ENCODE measurements around the gene SMIM28.

The SMIM28 gene

DNA sequence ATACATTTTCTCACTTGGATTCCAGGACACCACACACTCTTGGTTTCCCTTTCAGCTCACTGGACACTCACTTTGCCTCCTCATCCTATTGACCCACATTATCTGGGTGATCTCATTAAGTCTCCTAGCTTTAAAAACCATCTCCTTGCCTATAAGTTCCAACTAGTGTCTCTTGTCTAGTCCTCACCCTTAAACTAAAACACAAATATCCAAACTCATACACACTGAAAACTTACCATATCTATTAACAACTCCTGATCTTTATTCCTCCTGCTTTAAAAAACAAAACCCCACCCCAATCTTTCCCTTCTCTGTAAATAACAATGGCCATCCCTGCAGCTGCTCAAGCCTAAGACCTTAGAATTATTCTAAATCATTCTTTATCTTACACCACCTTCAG, 3.5 kb upstream of the SMIM28 start:
- DNase-seq (ENCODE audit: low read depth, low spot score), result no peak

DNA sequence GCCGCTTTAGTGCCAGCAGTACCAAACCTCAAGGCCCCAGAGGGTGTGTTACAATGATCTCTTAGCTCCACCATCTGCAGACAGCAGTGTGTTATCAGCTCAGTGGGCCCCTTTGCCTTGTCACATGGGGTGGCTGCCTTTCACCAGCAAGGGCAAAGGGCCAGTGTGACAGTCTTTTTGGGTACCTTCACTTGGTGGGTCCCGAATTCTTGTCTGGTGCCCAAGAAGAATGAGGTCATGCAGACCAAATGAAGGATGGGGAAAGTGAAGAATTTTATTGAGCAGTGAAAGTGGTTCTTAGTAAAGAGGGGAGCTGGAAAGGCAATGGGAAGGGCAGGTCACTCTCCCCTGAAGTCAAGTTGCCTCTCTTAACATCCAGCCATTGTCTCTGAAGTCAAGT, 2.9 kb upstream of the SMIM28 start:
- DNase-seq (ENCODE audit: low read depth, low spot score), result no peak

DNA sequence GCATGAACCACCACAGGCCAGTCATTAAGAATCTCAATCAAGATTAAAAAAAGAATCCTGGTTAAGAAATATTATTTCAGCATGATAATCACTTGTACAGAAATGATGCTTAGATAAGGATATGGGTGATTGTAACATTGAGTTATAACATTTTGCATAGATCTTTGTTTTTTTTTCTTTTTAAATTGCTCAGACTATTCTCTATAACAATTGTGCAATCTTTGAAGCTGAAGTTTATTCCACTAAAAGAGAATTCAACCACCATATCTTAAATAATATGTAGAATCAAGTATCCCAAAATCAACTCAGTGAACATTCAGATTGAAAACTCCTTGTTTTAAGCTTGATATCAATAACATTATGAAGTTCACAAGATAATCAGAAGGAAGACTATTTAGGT, 663 bp upstream of the SMIM28 start:
- no peak for DNase-seq (ENCODE audit: low read depth, low spot score)

DNA sequence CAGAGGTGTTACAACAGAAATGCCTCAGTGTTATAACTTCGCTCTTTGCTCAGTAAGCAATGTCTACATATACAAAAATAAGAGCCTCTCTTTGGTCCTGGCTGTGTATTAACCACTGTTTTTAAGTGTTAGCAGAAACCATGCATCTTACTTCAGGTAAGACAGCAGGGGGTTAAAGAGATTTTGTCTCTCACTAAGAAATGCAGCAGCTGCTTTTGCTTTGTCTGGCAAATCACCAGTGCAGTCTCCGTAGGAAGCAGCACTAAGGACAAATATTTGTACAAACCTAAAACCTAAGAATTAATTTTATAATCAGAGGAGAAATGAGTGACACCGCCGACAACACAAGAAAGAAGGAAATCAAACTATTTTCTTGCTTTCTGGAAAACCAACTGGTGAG, 758 bp downstream of the SMIM28 start:
- no peak for DNase-seq (ENCODE audit: low read depth, low spot score)

DNA sequence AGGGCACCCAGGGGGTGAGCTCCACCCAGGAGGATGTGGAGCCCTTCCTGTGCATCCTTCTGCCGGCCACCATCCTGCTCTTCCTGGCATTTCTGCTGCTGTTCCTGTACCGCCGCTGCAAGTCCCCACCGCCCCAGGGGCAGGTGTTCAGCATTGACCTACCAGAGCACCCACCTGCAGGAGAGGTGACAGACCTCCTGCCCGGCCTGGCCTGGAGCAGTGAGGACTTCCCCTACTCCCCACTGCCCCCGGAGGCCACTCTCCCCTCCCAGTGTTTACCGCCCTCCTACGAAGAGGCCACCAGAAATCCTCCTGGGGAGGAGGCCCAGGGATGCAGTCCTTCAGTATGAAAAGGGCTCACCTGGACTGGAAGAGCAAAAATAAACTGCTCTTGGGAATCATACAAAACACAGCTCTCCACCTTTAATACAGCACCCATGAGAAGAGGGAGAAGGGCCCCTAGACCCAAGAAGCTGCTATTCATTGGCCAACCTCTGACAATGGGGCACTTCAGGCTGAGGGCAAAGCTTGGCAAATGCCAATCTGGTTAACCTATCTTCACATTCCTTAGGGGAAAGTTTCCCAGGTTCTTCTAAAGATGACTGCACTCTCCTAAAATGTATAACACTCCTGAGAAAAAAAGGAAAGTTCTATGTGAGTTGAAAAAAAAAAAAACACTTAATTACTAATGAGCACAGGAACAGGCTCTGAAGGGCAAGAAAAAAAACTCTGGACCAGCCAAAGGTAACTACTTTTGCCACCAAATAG, 5.0 kb downstream of the SMIM28 start:
- DNase-seq (ENCODE audit: low read depth, low spot score), result no peak

DNA sequence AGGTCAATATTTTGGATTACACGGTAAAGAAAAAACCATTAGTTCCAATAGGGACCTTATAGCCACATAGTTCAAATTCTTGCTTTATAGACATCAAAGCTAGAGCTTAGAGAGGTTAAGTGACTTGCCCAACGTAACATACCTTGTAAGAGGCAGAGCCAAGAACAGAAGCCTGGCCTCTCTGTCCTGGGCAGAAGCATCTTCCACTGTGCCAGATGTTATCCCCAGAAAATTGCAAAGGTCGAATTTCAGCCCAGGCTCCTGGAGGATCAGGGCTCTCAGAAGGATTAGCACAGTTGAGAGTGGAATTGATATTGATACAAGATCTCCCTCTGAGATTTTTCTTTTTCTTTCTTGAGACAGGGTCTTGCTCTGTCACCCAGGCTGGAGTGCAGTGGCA, 6.1 kb downstream of the SMIM28 start:
- no peak for DNase-seq (ENCODE audit: low read depth, low spot score)

DNA sequence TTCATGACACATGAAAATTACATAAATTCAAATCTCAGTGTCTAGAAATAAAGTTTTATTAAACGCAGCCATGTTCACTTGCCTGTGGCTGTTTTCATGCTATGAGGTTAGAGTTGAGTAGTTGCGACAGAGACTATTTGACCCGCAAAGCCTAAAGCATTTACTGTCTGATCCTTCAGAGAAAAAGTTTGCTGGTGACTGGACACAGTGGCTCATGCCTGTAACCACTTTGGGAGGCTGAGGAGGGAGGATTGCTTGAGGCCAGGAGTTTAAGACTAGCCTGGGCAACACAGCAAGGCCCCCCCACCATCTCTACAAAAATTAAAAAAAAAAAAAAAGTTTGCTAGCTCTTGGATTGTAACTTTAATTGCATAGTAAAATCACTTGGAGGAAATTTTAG, 9.2 kb downstream of the SMIM28 start:
- no peak for DNase-seq (ENCODE audit: low read depth, low spot score)

DNA sequence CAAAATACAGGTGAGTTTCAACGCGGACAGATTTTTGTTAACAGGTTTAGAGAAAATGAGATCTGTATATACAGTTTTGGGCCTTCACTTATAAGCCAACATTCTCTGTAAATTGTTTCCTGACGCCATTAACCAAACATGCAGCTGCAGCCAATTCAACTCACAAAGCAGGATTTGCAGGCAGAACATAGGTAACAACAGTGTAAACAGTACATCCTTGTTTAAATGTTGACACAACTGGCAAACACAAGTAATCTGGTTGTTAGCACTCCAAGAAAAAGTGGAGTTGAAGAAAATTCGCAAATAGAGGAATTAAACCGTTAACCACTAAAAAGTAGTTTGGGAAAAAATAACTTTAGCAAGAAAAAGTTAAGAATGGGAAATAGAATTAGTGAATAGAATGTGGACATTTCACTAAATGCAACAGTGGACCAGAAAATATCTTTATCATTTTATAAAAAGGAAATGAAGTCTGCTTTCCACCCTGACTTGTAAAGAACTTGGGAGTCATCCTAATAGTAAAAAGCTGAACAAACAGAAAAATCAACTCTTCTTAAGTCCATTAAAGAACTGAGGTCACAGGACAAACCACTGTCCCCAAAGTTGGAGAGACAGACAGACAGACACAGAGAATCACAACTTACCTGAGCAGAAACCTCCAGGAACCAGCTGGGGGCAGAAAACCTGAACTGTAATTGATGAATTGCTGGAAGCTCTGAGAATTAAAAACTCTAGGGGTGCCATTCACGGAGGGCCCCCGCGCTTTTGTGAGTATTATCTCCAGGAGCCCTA, 10.1 kb downstream of the SMIM28 start:
- DNase-seq (ENCODE audit: low read depth, low spot score), result no peak

DNA sequence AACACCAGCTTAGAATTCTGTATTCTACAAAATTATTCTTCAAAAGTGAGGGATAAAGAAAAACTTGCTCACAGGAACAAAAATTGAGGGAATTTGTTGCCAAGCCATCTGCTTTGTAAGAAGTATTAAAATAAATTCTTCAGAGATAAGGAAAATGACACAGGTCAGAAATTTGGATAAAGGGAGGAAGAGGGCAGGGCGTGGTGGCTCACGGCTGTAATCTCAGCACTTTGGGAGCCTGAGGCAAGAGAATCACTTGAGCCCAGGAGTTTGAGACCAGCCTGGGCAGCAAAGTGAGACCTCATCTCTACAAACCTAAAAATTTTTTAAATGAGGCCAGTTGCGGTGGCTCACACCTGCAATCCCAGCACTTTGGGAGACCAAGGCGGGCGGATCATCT, 11.8 kb downstream of the SMIM28 start:
- DNase-seq (ENCODE audit: low read depth, low spot score), result no peak

DNA sequence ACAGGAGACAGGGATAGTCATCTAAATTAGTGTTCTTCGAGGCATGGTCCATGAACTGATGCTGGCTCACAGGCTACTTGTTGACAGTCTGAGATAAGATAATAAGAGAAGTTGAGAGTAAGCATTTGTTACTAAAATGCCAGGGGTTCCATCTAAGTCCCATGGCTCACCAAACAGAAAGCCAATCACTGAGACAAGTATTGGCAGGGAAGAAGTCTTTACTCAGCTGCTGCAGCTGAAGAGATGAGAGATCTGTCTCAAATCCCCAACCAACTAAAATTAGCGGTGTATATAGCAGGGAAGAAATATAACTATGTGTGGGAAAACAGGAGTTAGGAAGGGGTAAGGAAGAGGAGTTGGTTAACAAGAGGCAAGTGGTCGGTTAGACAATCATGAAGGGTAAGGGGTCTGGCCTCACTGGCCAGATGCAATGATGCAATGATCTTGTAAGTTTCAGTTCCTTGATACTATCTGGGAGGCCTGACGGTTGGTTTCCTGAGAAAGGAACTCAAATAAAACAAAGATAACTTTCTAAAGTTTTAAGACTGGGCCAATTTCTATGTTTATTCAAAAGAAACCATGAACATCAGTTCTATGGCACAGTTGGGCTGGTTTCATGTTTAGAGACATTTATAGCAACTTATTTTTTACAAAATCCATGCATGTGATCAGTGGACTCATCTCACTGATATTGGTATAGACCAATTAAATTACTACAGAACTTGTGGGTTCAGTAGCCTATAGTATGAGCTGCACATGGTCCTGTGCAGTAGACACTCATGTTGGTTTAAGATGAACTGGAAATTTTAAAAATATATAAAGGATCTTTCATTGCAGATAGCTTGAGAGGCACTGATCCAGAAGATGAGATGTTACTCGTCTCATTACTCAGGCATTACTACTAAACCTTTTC, 16.4 kb downstream of the SMIM28 start:
- no peak for DNase-seq (ENCODE audit: low read depth, low spot score)

DNA sequence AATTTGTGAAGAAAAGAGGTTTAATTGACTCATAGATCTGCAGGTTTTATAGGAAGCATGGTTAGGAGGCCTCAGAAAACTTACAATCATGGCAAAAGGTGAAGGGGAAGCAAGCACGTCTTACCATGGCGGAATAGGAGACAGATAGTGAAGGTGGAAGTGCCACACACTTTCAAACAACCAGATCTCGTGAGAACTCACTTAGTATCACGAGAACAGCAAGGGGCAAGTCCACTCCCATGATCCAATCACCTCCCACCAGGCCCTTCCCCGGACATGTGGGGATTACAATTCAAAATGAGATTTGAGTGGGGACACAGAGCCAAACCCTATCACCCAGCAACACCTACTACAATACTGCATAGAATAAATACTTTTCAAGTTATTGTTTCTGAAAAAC, 19.0 kb downstream of the SMIM28 start:
- no peak for DNase-seq (ENCODE audit: low read depth, low spot score)

DNA sequence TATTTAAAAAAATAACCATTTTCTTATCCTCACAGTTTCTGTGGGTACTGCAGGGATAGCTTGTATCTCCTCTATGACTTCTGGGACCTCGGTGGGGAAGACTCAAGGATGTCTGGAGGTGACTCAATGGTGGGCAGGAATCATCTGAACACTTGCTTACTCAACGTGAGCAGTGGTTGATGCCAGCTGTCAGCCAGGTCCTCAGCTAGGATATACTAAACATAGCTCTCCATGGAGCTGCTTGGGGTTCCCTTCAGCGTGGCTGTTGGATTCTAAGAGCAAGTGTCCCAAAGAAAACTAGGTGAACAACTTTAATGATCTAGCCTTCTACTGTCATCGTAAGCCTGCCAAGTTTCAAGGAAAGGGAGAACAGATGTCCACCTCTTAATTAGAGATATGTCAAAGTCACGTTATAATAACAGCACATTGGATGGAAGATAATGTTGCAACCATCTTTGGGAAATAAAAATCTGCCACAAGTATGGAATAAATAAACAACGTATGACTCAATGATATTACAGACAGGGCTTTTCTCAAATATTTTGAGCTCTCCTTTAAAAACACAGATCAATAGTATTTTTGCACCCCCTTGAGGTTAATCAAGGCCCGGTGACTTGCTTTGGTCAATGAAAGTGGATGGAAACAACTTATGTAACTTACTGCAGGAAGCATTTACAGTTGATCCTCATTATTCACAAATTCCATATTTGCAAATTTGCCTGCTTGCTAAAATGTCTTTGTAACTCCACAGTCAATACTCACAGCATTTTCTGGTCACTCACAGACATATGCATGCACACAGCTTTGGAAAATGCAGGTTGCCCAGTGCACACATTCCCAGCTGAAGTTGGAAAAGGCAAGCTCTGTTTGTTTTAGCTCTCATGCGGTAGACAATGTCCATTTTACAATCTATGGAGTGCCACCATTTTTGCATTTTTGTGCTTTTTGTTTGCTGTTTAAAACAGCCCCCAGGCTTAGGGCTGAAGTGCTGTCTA, 19.7 kb downstream of the SMIM28 start:
- no peak for DNase-seq (ENCODE audit: low read depth, low spot score)

DNA sequence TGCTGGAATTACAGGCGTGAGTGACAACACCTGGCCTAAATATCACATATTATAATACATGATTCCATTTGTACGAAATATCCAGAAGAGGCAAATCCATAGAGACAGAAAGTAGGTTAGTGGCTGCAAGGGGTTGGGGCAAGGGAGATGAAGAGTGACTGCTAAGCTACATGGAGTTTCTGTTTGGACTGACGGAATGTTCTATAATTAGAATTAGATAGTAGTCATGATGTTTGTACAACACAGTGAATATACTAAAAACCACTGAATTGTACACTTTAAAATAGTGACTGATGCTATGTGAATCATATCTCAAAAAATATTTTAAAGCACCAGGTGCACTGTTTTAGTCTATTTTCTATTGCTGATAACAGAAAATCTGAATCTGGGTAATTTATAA, 22.6 kb downstream of the SMIM28 start:
- DNase-seq (ENCODE audit: low read depth, low spot score), result no peak

DNA sequence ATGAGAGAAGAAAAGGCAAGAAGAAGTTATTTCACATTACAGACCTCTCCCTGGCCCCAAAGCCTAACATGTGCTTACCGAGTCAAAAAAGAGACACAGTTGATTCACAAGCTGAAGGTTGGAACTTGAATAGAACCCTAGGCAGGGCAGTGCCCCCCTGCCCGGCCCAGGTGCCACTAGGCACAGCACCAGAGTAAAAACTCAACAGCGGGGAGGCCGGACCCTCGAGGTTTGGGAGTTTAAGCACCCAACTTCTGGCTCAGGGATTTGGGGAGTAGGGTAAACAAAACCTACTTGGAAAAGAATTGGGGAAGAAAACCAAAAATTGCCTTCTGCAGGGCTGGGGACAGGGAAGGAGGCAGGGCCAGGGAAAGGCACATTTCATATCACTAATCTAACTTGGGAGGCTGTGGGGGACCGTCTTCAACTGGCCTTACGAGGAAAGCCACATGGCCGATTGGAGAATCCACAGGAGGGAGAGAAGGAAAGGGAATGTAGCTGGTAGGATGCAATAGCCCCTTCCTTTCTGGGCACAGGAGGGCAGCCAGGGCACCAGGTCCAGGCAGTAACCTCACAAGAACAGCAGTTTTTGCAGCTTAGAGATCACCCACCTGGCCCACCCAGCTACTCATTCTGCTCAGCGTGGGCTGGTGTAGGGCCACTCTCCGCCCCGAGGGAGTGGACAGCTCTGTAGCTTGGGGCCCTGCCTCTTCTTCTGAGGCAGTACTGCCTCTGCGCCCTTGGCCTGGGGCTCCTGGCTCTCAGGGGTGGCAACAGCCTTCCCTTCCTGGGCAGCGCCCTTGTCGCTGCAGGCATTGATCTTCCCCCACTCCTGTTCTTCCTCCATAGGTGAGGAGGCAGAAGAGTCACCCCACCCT, 24.5 kb downstream of the SMIM28 start:
- DNase-seq (ENCODE audit: low read depth, low spot score), result no peak

DNA sequence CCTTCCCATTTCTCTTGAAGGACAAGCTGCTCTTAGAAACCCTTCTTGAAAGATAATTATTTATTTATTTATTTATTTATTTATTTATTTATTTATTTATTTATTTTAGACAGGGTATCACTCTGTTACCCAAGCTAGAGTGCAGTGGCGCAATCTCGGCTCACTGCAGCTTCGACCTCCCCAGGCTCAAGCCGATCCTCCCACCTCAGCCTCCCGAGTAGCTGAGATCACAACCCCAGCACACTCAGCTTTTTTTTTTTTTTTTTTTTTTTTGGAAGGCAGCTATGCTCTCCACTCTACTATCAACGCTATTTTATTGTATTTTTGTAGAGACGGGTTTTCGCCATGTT, 25.1 kb downstream of the SMIM28 start:
- no peak for DNase-seq (ENCODE audit: low read depth, low spot score)

DNA sequence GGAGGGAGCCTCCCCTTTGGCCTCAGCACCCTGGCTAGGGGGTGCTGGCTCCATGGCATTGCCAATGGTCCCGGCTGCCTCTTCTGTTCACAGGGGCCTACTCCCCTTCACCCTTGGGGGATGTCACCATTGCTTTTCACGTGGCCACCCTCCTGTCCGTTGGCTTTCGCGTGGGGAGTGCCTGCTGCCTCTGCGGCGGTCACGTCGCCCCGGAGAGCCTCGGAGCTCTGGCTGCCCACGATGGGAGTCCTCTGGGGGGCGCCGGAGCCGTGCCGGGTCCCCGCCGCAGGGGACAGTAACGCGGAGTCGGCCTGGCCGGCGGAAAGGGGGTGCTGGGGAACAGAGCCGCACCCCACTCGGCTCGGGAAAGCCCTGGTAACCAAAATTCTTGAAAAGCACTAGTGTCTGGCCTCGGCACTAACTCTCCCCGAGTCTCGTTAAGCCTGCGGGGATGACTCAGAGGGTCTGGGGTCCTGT, 25.7 kb downstream of the SMIM28 start:
- DNase-seq (ENCODE audit: low read depth, low spot score), result no peak

DNA sequence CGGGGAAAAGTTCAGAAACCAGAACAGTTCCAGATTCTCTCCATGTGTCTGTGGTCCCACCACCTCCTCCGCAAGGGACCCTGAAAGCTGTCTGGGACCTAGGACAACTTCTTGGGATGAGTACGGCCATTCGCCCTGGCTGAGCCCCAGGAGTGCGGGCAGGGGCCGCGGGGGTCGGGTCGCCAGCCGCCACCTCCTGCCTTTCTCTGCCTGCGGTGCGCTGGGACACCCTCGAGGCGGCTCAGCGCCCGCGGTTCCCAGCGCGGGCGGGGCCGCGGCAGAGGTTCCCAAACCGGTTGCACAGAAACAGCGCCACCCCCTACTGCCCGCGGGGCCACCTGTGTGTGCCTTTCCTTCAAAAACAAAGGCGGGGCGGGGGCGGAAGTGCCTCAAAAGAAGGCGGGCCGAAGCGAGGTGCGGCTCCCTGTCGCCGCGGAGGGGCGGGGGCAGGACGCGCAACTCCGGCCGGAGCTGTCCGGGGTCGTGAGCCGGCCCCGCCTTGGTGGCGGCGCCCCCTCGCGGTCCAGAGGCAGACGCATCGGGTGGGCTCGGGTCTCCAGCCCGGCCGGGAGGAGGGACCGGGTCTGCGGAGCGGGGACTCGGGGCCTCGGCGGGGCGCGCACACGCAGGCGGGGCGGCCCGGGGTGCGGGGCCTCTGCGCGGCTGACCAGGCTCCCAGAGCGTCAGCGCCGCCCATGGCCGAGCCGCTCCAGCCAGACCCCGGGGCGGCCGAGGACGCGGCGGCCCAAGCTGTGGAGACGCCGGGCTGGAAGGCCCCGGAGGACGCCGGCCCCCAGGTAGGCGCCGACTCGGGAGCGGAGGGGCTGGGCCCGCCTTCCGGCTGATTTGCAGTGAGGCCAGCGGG, 26.3 kb downstream of the SMIM28 start, which contains the start of gene HEBP2:
HEBP2 (plus strand) TSS at position 423 of the 865 bp plus-strand sequence; CDS start at position 696, 273 bp downstream.
- DNase-seq (ENCODE audit: low read depth, low spot score), result no peak

DNA sequence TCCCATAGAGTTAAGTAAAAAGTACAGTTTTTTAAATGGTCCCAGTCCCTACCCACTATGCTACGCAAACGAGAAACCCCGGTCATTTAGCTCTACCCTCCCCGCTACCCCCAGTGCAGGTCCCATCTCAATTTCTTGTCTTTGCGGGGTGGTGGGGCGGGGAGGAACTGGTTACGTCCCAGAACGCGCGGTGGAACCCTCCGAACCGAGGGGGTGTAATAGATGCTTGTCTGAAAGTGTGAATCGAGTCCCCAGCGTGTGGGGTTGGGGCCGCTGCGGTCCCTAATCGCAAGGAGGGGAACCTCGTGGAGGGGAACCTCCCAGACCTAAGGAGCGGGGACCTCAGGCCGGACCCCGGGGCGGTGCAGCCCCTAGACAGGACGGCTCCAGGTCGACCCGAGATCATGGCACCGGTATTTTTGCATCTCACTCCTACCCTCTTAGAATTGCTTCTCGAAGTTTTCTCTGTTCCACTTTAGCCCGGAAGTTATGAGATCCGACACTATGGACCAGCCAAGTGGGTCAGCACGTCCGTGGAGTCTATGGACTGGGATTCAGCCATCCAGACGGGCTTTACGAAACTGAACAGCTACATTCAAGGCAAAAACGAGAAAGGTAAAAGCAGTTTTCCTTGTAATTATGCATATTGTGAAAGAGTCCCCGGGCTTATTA, 27.1 kb downstream of the SMIM28 start:
- DNase-seq (ENCODE audit: low read depth, low spot score), result no peak

All from brain pericyte (primary cell).